ENCODE results near the gene NECTIN1.

DNA sequence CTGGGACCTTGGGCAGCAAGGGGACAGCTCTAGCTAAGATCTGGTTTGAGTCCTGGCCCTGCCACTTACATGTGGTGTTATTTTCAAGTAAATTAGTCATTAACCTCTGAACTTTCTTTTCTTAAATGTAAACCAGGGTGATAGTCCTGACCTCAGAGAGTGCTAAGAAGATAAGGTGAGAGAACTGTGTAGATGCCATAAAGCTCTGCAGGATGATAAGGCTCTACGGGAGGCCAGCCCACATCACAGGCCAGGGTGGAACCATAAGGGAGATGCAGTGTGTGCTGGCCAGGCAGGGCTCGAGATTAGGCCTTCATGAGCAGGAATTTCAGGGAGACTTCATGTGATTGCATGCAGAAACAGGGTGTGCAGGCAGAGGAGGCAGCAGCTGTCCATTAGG is 24.2 kb downstream of the NECTIN1 start:
- TF ChIP-seq, protein P1, sequence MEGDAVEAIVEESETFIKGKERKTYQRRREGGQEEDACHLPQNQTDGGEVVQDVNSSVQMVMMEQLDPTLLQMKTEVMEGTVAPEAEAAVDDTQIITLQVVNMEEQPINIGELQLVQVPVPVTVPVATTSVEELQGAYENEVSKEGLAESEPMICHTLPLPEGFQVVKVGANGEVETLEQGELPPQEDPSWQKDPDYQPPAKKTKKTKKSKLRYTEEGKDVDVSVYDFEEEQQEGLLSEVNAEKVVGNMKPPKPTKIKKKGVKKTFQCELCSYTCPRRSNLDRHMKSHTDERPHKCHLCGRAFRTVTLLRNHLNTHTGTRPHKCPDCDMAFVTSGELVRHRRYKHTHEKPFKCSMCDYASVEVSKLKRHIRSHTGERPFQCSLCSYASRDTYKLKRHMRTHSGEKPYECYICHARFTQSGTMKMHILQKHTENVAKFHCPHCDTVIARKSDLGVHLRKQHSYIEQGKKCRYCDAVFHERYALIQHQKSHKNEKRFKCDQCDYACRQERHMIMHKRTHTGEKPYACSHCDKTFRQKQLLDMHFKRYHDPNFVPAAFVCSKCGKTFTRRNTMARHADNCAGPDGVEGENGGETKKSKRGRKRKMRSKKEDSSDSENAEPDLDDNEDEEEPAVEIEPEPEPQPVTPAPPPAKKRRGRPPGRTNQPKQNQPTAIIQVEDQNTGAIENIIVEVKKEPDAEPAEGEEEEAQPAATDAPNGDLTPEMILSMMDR (IDR thresholded peaks at IDR 0.05): no peak
- TF ChIP-seq POLR2A (IDR thresholded peaks at IDR 0.05): no peak

Measured in right lobe of liver (tissue), 4 donors.